SK-N-SH (cell line): ENCODE results near the gene TRMT10B. TPM values are rescaled to one million over a fixed set of nuclear protein-coding genes. Genes with fewer than 3 reads are reported as not detected.

Source experiments
- CTCF ChIA-PET: fragments of 300-600, 350-600 bp; formaldehyde crosslinking; extraction: SDS; loops from one replicate; lab custom pipeline; 2021; lab: Yijun Ruan, JAX
- POLR2A ChIA-PET: fragments of 350-600 bp; sonication (Branson Sonifier 250); formaldehyde crosslinking; extraction: SDS; loops from one replicate; lab custom pipeline; 2020; ENCODE audit warnings: antibody characterized with exemption, inconsistent platforms; lab: Yijun Ruan, JAX
- DNase-seq: peaks from one replicate; pipeline ENCODE4 v3.0.0; 2012
- H2AFZ ChIP-seq: fragments of 200-600 bp; sonication (generic); 2 replicates; pipeline ENCODE4 v1.8.1; 2016; ENCODE audit warnings: antibody characterized with exemption, mild to moderate bottlenecking, low read depth
- H3F3A ChIP-seq: fragments of 200-600 bp; sonication (generic); replicated peaks from 2 replicates; pipeline ENCODE3; 2016; ENCODE audit warnings: antibody characterized with exemption, mild to moderate bottlenecking; ENCODE audit not compliant: insufficient read depth
- H3K27ac ChIP-seq, 2 experiments: fragments of 200-500 bp in 1 of 2; fragments of 200-600 bp in 1 of 2; sonication (Bioruptor generic) in 1 of 2; sonication (generic), shearing (Covaris generic) in 1 of 2; 2 replicates each; pipeline versions ENCODE4 v1.5.1 to v1.6.1; 2014 to 2016; ENCODE audit warnings: low read depth in 2 of 2, inconsistent platforms in 1 of 2, low read length in 1 of 2, mild to moderate bottlenecking in 1 of 2, mixed read lengths in 1 of 2
- H3K27me3 ChIP-seq: fragments of 200-600 bp; sonication (generic), shearing (Covaris generic); 2 replicates; pipeline ENCODE4 v1.6.1; 2016; ENCODE audit warnings: mixed run types; ENCODE audit not compliant: insufficient read depth
- H3K36me3 ChIP-seq, 2 experiments: fragments of 200-500 bp in 1 of 2; fragments of 200-600 bp in 1 of 2; sonication (Bioruptor generic) in 1 of 2; sonication (generic) in 1 of 2; replicated peaks in 1 of 2; 2 replicates each; pipeline versions ENCODE3 to v1.5.1; 2014 to 2016; ENCODE audit warnings: low read length in 1 of 2, mild to moderate bottlenecking in 1 of 2; ENCODE audit not compliant: insufficient read depth in 2 of 2, control insufficient read depth in 1 of 2
- H3K4me1 ChIP-seq, 2 experiments: fragments of 200-500 bp in 1 of 2; fragments of 200-600 bp in 1 of 2; sonication (Bioruptor generic) in 1 of 2; sonication (generic), shearing (Covaris generic) in 1 of 2; 2 replicates each; pipeline versions ENCODE4 v1.5.1 to v1.6.1; 2014 to 2016; ENCODE audit warnings: low read depth in 1 of 2, low read length in 1 of 2, mixed run types in 1 of 2; ENCODE audit not compliant: insufficient read depth in 2 of 2, control insufficient read depth in 1 of 2
- H3K4me2 ChIP-seq: fragments of 200-600 bp; sonication (generic), shearing (Covaris generic); 2 replicates; pipeline ENCODE4 v1.6.1; 2017; ENCODE audit warnings: mixed run types
- H3K4me3 ChIP-seq, 2 experiments: fragments of 200-500 bp in 1 of 2; fragments of 200-600 bp in 1 of 2; sonication (Bioruptor generic) in 1 of 2; sonication (generic), shearing (Covaris generic) in 1 of 2; 2 replicates each; pipeline versions ENCODE4 v1.5.1 to v1.8.1; 2014 to 2016; ENCODE audit warnings: low read depth in 2 of 2, inconsistent platforms in 1 of 2, low read length in 1 of 2, mild to moderate bottlenecking in 1 of 2, mixed read lengths in 1 of 2, moderate library complexity in 1 of 2
- H3K79me2 ChIP-seq: fragments of 200-600 bp; sonication (generic); 2 replicates; pipeline ENCODE4 v1.8.1; 2017; ENCODE audit warnings: mild to moderate bottlenecking; ENCODE audit not compliant: insufficient read depth
- H3K9ac ChIP-seq: fragments of 200-600 bp; sonication (generic); 2 replicates; pipeline ENCODE4 v1.6.1; 2017; ENCODE audit warnings: mixed run types
- H3K9me2 ChIP-seq: fragments of 200-600 bp; sonication (generic); 2 replicates; pipeline ENCODE4 v1.6.1; 2017; ENCODE audit warnings: mixed run types
- H3K9me3 ChIP-seq: fragments of 200-600 bp; sonication (generic); 2 replicates; pipeline ENCODE4 v1.6.1; 2017; ENCODE audit warnings: mixed run types, mild to moderate bottlenecking, moderate library complexity
- H4K20me1 ChIP-seq: fragments of 200-600 bp; sonication (generic); 2 replicates; pipeline ENCODE4 v1.6.1; 2017; ENCODE audit warnings: mild to moderate bottlenecking, mixed run types; ENCODE audit not compliant: insufficient read depth
- ELF1 ChIP-seq: IDR thresholded peaks from 2 replicates; pipeline ENCODE4 v1.4.0; 2012
- EP300 ChIP-seq, 2 experiments: IDR thresholded peaks; 2 replicates each; pipeline versions ENCODE4 v1.4.0 to v1.6.1; 2012; ENCODE audit warnings: borderline replicate concordance in 1 of 2, low read depth in 1 of 2, low read length in 1 of 2
- EZH2phosphoT487 ChIP-seq: fragments of 200-600 bp; sonication (generic); IDR thresholded peaks from 2 replicates; pipeline ENCODE4 v1.6.1; 2017; ENCODE audit warnings: low read depth, mixed run types, mild to moderate bottlenecking, antibody characterized with exemption, moderate library complexity, borderline replicate concordance
- FOSL2 ChIP-seq: IDR thresholded peaks from 2 replicates; pipeline ENCODE4 v1.4.0; 2012; ENCODE audit warnings: low read depth, mild to moderate bottlenecking, moderate library complexity, borderline replicate concordance
- FOXM1 ChIP-seq: IDR thresholded peaks from 2 replicates; pipeline ENCODE4 v1.4.0; 2012; ENCODE audit warnings: low read depth, mild to moderate bottlenecking
- GATA2 ChIP-seq: sonication (generic); formaldehyde crosslinking; IDR thresholded peaks from 2 replicates; pipeline ENCODE4 v1.5.0; 2020; ENCODE audit warnings: mild to moderate bottlenecking, missing genetic modification reagents
- JUND ChIP-seq: IDR thresholded peaks from 2 replicates; pipeline ENCODE4 v1.4.0; 2012
- MEF2A ChIP-seq: IDR thresholded peaks from 2 replicates; pipeline ENCODE4 v1.4.0; 2012; ENCODE audit warnings: low read depth, borderline replicate concordance
- MXI1 ChIP-seq: IDR thresholded peaks from 2 replicates; pipeline ENCODE4 v1.6.1; 2012; ENCODE audit warnings: mild to moderate bottlenecking, low read depth, low read length, improper control_type of control experiment
- NRF1 ChIP-seq: IDR thresholded peaks from 2 replicates; pipeline ENCODE4 v1.6.1; 2012; ENCODE audit warnings: low read depth, mild to moderate bottlenecking, low read length
- POLR2AphosphoS5 ChIP-seq: IDR thresholded peaks from 2 replicates; pipeline ENCODE4 v1.6.1; 2012; ENCODE audit warnings: low read depth, low read length
- RAD21 ChIP-seq: IDR thresholded peaks from 2 replicates; pipeline ENCODE4 v1.6.1; 2012; ENCODE audit warnings: mild to moderate bottlenecking, low read length
- RFX5 ChIP-seq: IDR thresholded peaks from 2 replicates; pipeline ENCODE4 v1.6.1; 2012; ENCODE audit warnings: mild to moderate bottlenecking, improper control_type of control experiment, low read length
- SIN3A ChIP-seq: IDR thresholded peaks from 2 replicates; pipeline ENCODE4 v1.6.1; 2012; ENCODE audit warnings: low read depth, mild to moderate bottlenecking, low read length, moderate library complexity, borderline replicate concordance
- YY1 ChIP-seq: IDR thresholded peaks from 2 replicates; pipeline ENCODE4 v1.4.0; 2012; ENCODE audit warnings: low read depth, mild to moderate bottlenecking
- WGBS: methylation state at CpG from one replicate; pipeline ENCODE4 v1.1.6; 2017; ENCODE audit warnings: low lambda C conversion rate; 5-methylcytosine and 5-hydroxymethylcytosine counted together
- polyA plus RNA-seq, 3 experiments: library from polyadenylated mRNA; depleted of rRNA; stranded (reverse); fragments of >200 nt; gene quantifications; 2 replicates each; pipeline ENCODE4 v1.2.3, GENCODE V29; 2012
- TF ChIP-seq, protein P1 (sequence below): IDR thresholded peaks from 2 replicates; pipeline ENCODE4 v1.4.0; 2012; ENCODE audit warnings: low read depth, borderline replicate concordance
- TF ChIP-seq, protein P2 (sequence below): IDR thresholded peaks from 2 replicates; pipeline ENCODE4 v1.4.0; 2012; ENCODE audit warnings: low read depth

The TRMT10B gene
- polyA plus RNA-seq, 1 of the 3 experiments (the other 2 are of a cell fraction), result 7.3 TPM

DNA sequence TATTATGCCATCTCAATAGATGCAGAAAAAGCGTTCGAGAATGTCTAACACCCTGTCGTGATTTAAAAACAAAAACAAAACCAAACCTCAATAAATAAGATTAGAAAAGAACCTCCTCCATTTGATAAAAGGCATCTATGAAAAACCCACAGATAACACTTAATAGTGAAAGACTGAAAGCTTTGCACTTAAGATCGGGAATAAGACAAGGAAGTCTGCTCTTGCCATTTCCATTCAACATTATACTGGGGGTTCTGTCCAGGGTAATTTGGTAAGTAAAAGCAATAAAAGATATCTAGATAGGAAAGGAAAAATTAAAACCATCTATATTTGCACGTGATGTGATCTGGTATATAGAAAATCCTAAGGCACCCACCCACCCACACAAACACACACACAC lies 38.5 kb downstream of the TRMT10B start:
- no peaks in the 10 kb centered on the region for H3K27me3 ChIP-seq
- H3K4me1 ChIP-seq, result peaks cover 0 to 2% of the 10 kb centered on the region in 2 experiments; a peak in 1 of 4 replicates
- no peaks in the 10 kb centered on the region for H3K79me2 ChIP-seq
- peak overlapping the region in 1 of 2 experiments; percentile 19; a peak in 1 of 4 replicates for H3K27ac ChIP-seq
- H3F3A ChIP-seq, result no peaks in the 10 kb centered on the region
- H3K9me3 ChIP-seq, result no peaks in the 10 kb centered on the region
- no peaks in the 10 kb centered on the region for H3K9me2 ChIP-seq
- no peaks in the 10 kb centered on the region for H4K20me1 ChIP-seq
- peak; percentile 45 for DNase-seq
- TF ChIP-seq MXI1 (peak; percentile 21; the same call in 1 of the 2 replicates), JUND (no peak), GATA2 (peak; percentile 68), EP300 (IDR thresholded peaks at IDR 0.05; ENCODE audit: borderline replicate concordance in 1 of 2, low read depth in 1 of 2, low read length in 1 of 2) (no peak)
- H3K9ac ChIP-seq, result no peak overlapping the region
- no peak overlapping the region for H3K4me3 ChIP-seq
- no peaks in the 10 kb centered on the region for H3K36me3 ChIP-seq
- ChIA-PET POLR2A (interaction anchor here (1.0 kb wide), 1 partner anchor 9 kb away, joined by 4 read pairs; the partner anchor contains the start of gene DCAF10), CTCF (no interaction called here)
- no peak overlapping the region for H2AFZ ChIP-seq
- H3K4me2 ChIP-seq, result no peak overlapping the region
- WGBS, result 39% methylated on average over 5 of the region's 5 CpGs

DNA sequence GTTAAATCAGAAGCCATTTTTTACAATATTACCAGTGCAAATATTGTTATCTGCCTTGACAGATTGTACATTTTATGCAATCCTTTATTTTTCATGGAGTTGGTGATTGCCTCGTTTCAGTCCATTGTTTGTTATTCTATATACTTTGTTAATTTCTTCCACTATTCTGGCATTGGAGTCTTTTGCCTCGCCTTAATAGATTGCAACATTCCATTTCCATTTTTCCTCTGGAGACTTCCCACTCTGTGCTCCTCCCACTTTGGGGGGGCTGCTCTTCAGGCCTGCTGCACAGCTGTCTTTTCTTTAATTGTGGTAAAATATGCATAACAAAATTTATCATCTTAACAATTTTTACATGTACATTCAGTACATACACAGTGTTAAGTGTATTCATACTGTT lies 42.6 kb downstream of the TRMT10B start:
- POLR2A ChIA-PET, result no interaction called here
- Histone ChIP-seq H3K4me2 (no peak overlapping the region), H3K4me3 (no peak overlapping the region), H3K27ac (no peak overlapping the region), H3K9ac (no peak overlapping the region), H3K9me3 (no peaks in the 10 kb centered on the region), H3K36me3 (no peaks in the 10 kb centered on the region), H3K4me1 (peaks cover 0 to 2% of the 10 kb centered on the region in 2 experiments; a peak in 2 of 4 replicates), H3K27me3 (no peaks in the 10 kb centered on the region)
- 62% methylated on average over 2 of the region's 2 CpGs for WGBS
- TF ChIP-seq POLR2AphosphoS5 (no peak), RAD21 (no peak), ELF1 (no peak), NRF1 (no peak), YY1 (no peak), FOSL2 (no peak), MEF2A (no peak), EZH2phosphoT487 (no peak), JUND (no peak)
- TF ChIP-seq, protein P1, sequence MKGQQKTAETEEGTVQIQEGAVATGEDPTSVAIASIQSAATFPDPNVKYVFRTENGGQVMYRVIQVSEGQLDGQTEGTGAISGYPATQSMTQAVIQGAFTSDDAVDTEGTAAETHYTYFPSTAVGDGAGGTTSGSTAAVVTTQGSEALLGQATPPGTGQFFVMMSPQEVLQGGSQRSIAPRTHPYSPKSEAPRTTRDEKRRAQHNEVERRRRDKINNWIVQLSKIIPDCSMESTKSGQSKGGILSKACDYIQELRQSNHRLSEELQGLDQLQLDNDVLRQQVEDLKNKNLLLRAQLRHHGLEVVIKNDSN, result no peak
- TF ChIP-seq, all 33 proteins: peak for 0
- peaks cover 5% of the 10 kb centered on the region; the same call in 1 of the 2 replicates for H3K79me2 ChIP-seq
- CTCF ChIA-PET, result no interaction called here
- no peaks in the 10 kb centered on the region for H3F3A ChIP-seq
- DNase-seq, result no peak
- no peak overlapping the region for H2AFZ ChIP-seq
- no peaks in the 10 kb centered on the region for H4K20me1 ChIP-seq
- no peaks in the 10 kb centered on the region for H3K9me2 ChIP-seq

DNA sequence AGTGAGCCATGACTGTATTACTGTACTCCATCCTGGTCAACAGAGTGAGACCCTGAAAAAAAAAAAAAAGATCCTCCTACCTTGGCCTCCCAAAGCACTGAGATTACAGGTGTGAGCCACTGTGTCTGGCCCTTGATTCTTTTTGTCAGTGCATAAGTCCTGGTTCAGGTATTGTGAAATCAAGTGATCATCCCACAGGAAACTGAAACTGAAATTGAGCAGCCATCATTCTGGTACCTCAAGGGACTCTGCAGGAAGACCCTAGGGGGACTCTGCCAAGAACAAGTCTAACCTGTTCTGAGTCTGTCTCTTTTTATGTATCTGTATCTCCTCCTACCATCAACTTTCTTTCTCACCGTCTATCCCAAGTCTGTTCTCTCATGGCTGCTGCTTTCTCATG lies 45.1 kb downstream of the TRMT10B start:
- Histone ChIP-seq H3K36me3 (peaks cover 3 to 4% of the 10 kb centered on the region in 2 experiments), H3F3A (no peaks in the 10 kb centered on the region), H3K4me2 (no peak overlapping the region), H3K27me3 (no peaks in the 10 kb centered on the region), H3K4me3 (no peak overlapping the region), H3K9me3 (no peaks in the 10 kb centered on the region), H3K79me2 (peaks cover 30% of the 10 kb centered on the region), H3K9me2 (no peaks in the 10 kb centered on the region), H4K20me1 (peaks cover 22% of the 10 kb centered on the region), H3K4me1 (peaks cover 6 to 13% of the 10 kb centered on the region in 2 experiments; a peak in 3 of 4 replicates), H3K27ac (no peak overlapping the region), H2AFZ (no peak overlapping the region), H3K9ac (no peak overlapping the region)
- TF ChIP-seq RFX5 (no peak), FOXM1 (no peak), SIN3A (no peak)
- TF ChIP-seq, protein P2, sequence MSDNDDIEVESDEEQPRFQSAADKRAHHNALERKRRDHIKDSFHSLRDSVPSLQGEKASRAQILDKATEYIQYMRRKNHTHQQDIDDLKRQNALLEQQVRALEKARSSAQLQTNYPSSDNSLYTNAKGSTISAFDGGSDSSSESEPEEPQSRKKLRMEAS, result no peak
- TF ChIP-seq, protein P1, result no peak
- WGBS, result 95% methylated on average over 1 of the region's 1 CpG
- POLR2A ChIA-PET, result no interaction called here
- CTCF ChIA-PET, result no interaction called here
- no peak for DNase-seq
